Suprapubic skin (tissue), 4 donors: ENCODE data around the gene ATP1A2. TPM values are rescaled to one million over a fixed set of nuclear protein-coding genes. Genes with fewer than 3 reads are reported as not detected.

Experiments used
- DNase-seq, 2 donors: peaks; one replicate each; pipeline ENCODE4 v3.0.0-alpha.2; 2019; ENCODE audit warnings: low spot score in 2 of 2
- H3K27ac ChIP-seq: fragments of 200-600 bp; sonication (generic); one replicate; pipeline ENCODE4 v1.5.1; 2019
- H3K27me3 ChIP-seq: fragments of 200-600 bp; sonication (generic); one replicate; pipeline ENCODE4 v1.5.1; 2019
- H3K36me3 ChIP-seq: fragments of 200-600 bp; sonication (generic); one replicate; pipeline ENCODE4 v1.5.1; 2019
- H3K4me1 ChIP-seq: fragments of 200-600 bp; sonication (generic); one replicate; pipeline ENCODE4 v1.5.1; 2019
- H3K4me3 ChIP-seq: fragments of 200-600 bp; sonication (generic); one replicate; pipeline ENCODE4 v1.5.1; 2019; ENCODE audit warnings: mild to moderate bottlenecking
- H3K9me3 ChIP-seq: fragments of 200-600 bp; sonication (generic); one replicate; pipeline ENCODE4 v1.5.1; 2019
- CTCF ChIP-seq, 2 donors: fragments of 200-600 bp in 1 of 2; fragments of 450-650 bp in 1 of 2; sonication (generic) in 1 of 2; IDR thresholded peaks; one replicate each; pipeline ENCODE4 v1.5.1; 2016 to 2019; ENCODE audit warnings: antibody characterized with exemption in 2 of 2, mild to moderate bottlenecking in 1 of 2, moderate library complexity in 1 of 2
- EP300 ChIP-seq: sonication (generic); formaldehyde crosslinking; IDR thresholded peaks from one replicate; pipeline ENCODE4 v1.6.1; 2017; ENCODE audit warnings: antibody characterized with exemption
- POLR2A ChIP-seq, 2 donors: fragments of 450-650 bp; IDR thresholded peaks; one replicate each; pipeline ENCODE4 v1.6.1; 2017; ENCODE audit warnings: antibody characterized with exemption in 2 of 2, mild to moderate bottlenecking in 2 of 2, moderate library complexity in 2 of 2
- POLR2AphosphoS5 ChIP-seq, 3 donors: sonication (generic); formaldehyde crosslinking; IDR thresholded peaks; one replicate each; pipeline ENCODE4 v1.6.1; 2017; ENCODE audit warnings: antibody characterized with exemption in 3 of 3
- WGBS: methylation state at CpG from one replicate; pipeline ENCODE4 v1.1.5; 2018; 5-methylcytosine and 5-hydroxymethylcytosine counted together
- total RNA-seq, 4 donors: library from RNA; depleted of rRNA; stranded (reverse); fragments of >200 nt; gene quantifications; one replicate each; pipeline ENCODE4 v1.1.0, GENCODE V29; 2016

ATP1A2 gene
- total RNA-seq, 4 donors from 2014 or later, result 4.2 to 6.9 (median 4.8) TPM

GRCh38 chr1:160164121-160164520, 48.6 kb downstream of the ATP1A2 start:
- Histone ChIP-seq H3K9me3 (no peaks in the 10 kb centered on the region), H3K27ac (no peak overlapping the region), H3K27me3 (peaks cover 7% of the 10 kb centered on the region), H3K4me1 (no peaks in the 10 kb centered on the region), H3K36me3 (no peaks in the 10 kb centered on the region), H3K4me3 (no peak overlapping the region)
- no peak for DNase-seq
- 83% methylated on average over 10 of the region's 10 CpGs for WGBS
- TF ChIP-seq POLR2A (IDR thresholded peaks at IDR 0.05) (no peak), EP300 (no peak)

GRCh38 chr1:160166166-160166868, 50.8 kb downstream of the ATP1A2 start:
- no peak overlapping the region for H3K4me3 ChIP-seq
- no peaks in the 10 kb centered on the region for H3K4me1 ChIP-seq
- DNase-seq, result no peak
- TF ChIP-seq CTCF (IDR thresholded peaks at IDR 0.05) (no peak), EP300 (no peak), POLR2AphosphoS5 (IDR thresholded peaks at IDR 0.05) (no peak)
- no peaks in the 10 kb centered on the region for H3K36me3 ChIP-seq
- H3K27me3 ChIP-seq, result peaks cover 7% of the 10 kb centered on the region
- H3K9me3 ChIP-seq, result no peaks in the 10 kb centered on the region
- 84% methylated on average over 12 of the region's 12 CpGs for WGBS
- H3K27ac ChIP-seq, result no peak overlapping the region

- Histone ChIP-seq H3K4me1 (no peaks in the 10 kb centered on the region), H3K27me3 (peaks cover 7% of the 10 kb centered on the region), H3K9me3 (no peaks in the 10 kb centered on the region), H3K4me3 (no peak overlapping the region), H3K36me3 (no peaks in the 10 kb centered on the region), H3K27ac (no peak overlapping the region)
- TF ChIP-seq EP300 (no peak), POLR2AphosphoS5 (IDR thresholded peaks at IDR 0.05) (no peak), CTCF (IDR thresholded peaks at IDR 0.05) (no peak), POLR2A (IDR thresholded peaks at IDR 0.05) (no peak)
- no peak for DNase-seq
- WGBS, result 58% methylated on average over 4 of the region's 4 CpGs
These were observed 51.5 kb downstream of the ATP1A2 start for GRCh38 chr1:160167056-160167455.

- H3K36me3 ChIP-seq, result no peaks in the 10 kb centered on the region
- WGBS, result 91% methylated on average over 6 of the region's 6 CpGs
- H3K9me3 ChIP-seq, result no peaks in the 10 kb centered on the region
- TF ChIP-seq EP300 (no peak), POLR2AphosphoS5 (IDR thresholded peaks at IDR 0.05) (no peak), CTCF (IDR thresholded peaks at IDR 0.05) (no peak), POLR2A (IDR thresholded peaks at IDR 0.05) (no peak)
- no peak overlapping the region for H3K27ac ChIP-seq
- DNase-seq, result no peak
- no peak overlapping the region for H3K4me3 ChIP-seq
- peaks cover 7% of the 10 kb centered on the region for H3K27me3 ChIP-seq
- no peaks in the 10 kb centered on the region for H3K4me1 ChIP-seq
These were observed 52.0 kb downstream of the ATP1A2 start for GRCh38 chr1:160167580-160167979.

- no peak for TF ChIP-seq CTCF (IDR thresholded peaks at IDR 0.05)
These were observed 52.5 kb downstream of the ATP1A2 start for GRCh38 chr1:160168016-160168415.

More at GRCh38 chr1:160168016-160168415, 52.5 kb downstream of the ATP1A2 start:
- 68% methylated on average over 5 of the region's 5 CpGs for WGBS
- Histone ChIP-seq H3K4me1 (no peaks in the 10 kb centered on the region), H3K4me3 (no peak overlapping the region), H3K27ac (no peak overlapping the region), H3K36me3 (no peaks in the 10 kb centered on the region), H3K27me3 (peaks cover 7% of the 10 kb centered on the region), H3K9me3 (no peaks in the 10 kb centered on the region)
- no peak for DNase-seq
